ENCODE results near the gene PNMA8B. TPM values are rescaled to one million over a fixed set of nuclear protein-coding genes. Genes with fewer than 3 reads are reported as not detected.

Gene PNMA8B
- total RNA-seq, 1 experiment from 2014 or later: 1.5 TPM

DNA sequence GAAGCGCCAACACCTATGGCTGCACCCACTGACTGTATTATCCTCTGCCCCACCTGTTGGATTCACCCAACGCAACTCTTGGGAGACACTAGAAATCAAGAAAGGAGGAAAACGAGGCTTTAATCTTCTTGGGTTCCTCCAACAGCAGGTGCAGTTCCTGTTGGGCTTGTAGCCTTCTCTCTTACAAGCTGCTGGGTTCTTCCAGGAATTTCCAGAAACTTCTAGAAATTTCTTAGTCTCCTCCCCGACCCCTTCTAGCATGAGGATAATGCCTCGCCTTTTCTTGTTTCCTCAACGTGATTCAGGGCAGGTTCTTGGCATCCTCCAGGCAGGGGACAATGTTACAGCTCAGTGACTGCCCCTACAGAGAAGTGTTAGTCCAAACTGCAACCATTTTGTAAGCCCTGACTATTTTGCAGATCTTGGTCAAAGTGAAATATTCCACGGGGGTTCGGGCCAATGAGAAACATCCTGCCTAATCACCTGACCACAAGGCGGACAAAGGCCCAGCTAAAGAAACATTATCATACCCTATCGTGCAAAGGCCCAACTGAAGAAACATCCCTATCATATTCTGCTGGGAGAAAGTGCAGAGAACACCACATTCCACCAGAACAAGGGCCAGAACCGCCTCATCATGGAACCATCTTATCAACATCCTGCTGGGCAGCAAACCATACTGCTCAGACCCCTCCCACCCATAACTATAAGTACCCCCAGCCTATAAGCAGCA is 23.7 kb downstream of the PNMA8B start:
- no peak overlapping the region for H3K27ac Mint-ChIP-seq
- peaks cover 24 to 34% (median 32%) of the 10 kb centered on the region in 3 experiments for H3K36me3 Mint-ChIP-seq (ENCODE audit: insufficient read depth in 1 of 3, low read depth in 3 of 3)
- Histone ChIP-seq H3K79me2 (ENCODE audit: insufficient read depth, low read length) (no peaks in the 10 kb centered on the region), H3K4ac (ENCODE audit: low read depth, low read length) (no peak overlapping the region), H2BK15ac (ENCODE audit: low read depth, low read length) (no peak overlapping the region), H3T11ph (ENCODE audit: low read length) (no peak overlapping the region), H3K23me2 (ENCODE audit: insufficient read length, low read depth, low read length, poor library complexity, severe bottlenecking) (peaks cover 6% of the 10 kb centered on the region), H2AK5ac (ENCODE audit: insufficient read length, low read length) (no peak overlapping the region), H2BK120ac (ENCODE audit: low read depth, low read length, poor library complexity, severe bottlenecking) (no peak overlapping the region), H3K56ac (ENCODE audit: insufficient read length, low read depth, low read length) (no peak overlapping the region), H3K18ac (ENCODE audit: insufficient read length, low read depth, low read length) (no peak overlapping the region), H2AFZ (ENCODE audit: low read length) (no peak overlapping the region), H2BK12ac (ENCODE audit: insufficient read length, low read depth, low read length) (no peak overlapping the region), H3K9me3 (ENCODE audit: control insufficient read depth, low read depth, low read length) (no peaks in the 10 kb centered on the region), H3K27me3 (ENCODE audit: insufficient read depth, low read length) (no peaks in the 10 kb centered on the region), H3K4me1 (ENCODE audit: insufficient read depth, low read length) (no peaks in the 10 kb centered on the region), H3K79me1 (ENCODE audit: insufficient read depth, low read depth, low read length, poor library complexity, severe bottlenecking) (peaks cover 5% of the 10 kb centered on the region), H2BK5ac (ENCODE audit: insufficient read length, low read length) (no peak overlapping the region), H4K91ac (ENCODE audit: insufficient read length, low read depth, low read length) (no peak overlapping the region), H4K8ac (replicated peaks; ENCODE audit: insufficient read length, low read depth, low read length) (no peak overlapping the region), H3K9ac (ENCODE audit: extremely low read depth, insufficient read length, low read length) (no peak overlapping the region), H3K23ac (ENCODE audit: insufficient read length, low read depth, low read length) (no peak overlapping the region), H4K20me1 (ENCODE audit: control insufficient read depth, insufficient read depth, insufficient read length) (no peaks in the 10 kb centered on the region), H2BK20ac (ENCODE audit: low read depth, low read length, poor library complexity, severe bottlenecking) (no peak overlapping the region), H4K5ac (ENCODE audit: insufficient read length, low read depth, low read length) (no peak overlapping the region), H3K14ac (ENCODE audit: insufficient read depth, low read length) (no peak overlapping the region), H3K4me2 (ENCODE audit: insufficient read depth, insufficient read length, low read length) (peak overlapping the region; percentile 60), H3K27ac (ENCODE audit: insufficient read length, low read depth, low read length) (no peak overlapping the region)
- H3K4me1 Mint-ChIP-seq: peaks cover 3 to 13% of the 10 kb centered on the region in 2 experiments; a peak in 3 of 4 replicates
- H3K27me3 Mint-ChIP-seq (ENCODE audit: low read depth): peaks cover 12% of the 10 kb centered on the region
- no CpG with 5 or more reads among the region's 11 CpGs for WGBS (ENCODE audit: extremely low coverage, insufficient read length, low lambda C conversion rate)
- no peak for DNase-seq
- peak overlapping the region; percentile 72 to 80 for H3K4me3 Mint-ChIP-seq
- H3K9me3 Mint-ChIP-seq: no peaks in the 10 kb centered on the region
- TF ChIP-seq, protein P1, sequence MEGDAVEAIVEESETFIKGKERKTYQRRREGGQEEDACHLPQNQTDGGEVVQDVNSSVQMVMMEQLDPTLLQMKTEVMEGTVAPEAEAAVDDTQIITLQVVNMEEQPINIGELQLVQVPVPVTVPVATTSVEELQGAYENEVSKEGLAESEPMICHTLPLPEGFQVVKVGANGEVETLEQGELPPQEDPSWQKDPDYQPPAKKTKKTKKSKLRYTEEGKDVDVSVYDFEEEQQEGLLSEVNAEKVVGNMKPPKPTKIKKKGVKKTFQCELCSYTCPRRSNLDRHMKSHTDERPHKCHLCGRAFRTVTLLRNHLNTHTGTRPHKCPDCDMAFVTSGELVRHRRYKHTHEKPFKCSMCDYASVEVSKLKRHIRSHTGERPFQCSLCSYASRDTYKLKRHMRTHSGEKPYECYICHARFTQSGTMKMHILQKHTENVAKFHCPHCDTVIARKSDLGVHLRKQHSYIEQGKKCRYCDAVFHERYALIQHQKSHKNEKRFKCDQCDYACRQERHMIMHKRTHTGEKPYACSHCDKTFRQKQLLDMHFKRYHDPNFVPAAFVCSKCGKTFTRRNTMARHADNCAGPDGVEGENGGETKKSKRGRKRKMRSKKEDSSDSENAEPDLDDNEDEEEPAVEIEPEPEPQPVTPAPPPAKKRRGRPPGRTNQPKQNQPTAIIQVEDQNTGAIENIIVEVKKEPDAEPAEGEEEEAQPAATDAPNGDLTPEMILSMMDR (conservative IDR thresholded peaks at IDR 0.05): no peak
